Spleen (tissue), 11 donors: ENCODE data around the gene C18orf63. TPM values are rescaled to one million over a fixed set of nuclear protein-coding genes. Genes with fewer than 3 reads are reported as not detected.

Source experiments
- DNase-seq: peaks from one replicate; pipeline ENCODE4 v3.0.0-alpha.2; 2020
- H3K27ac ChIP-seq, 8 donors: fragments of 200-600 bp; sonication (generic) in 7 of 8; 1 replicate in 4 of 8; 2 replicates in 4 of 8; pipeline versions ENCODE4 v1.5.0 to v1.8.0; 2016 to 2021; ENCODE audit warnings: inconsistent platforms in 4 of 8, mild to moderate bottlenecking in 4 of 8, moderate library complexity in 1 of 8
- H3K27me3 ChIP-seq, 7 donors: fragments of 200-600 bp; sonication (generic) in 6 of 7; replicated peaks in 1 of 7; 1 replicate in 4 of 7; 2 replicates in 3 of 7; pipeline versions ENCODE4 v1.5.0 to v1.8.0; 2016 to 2021; ENCODE audit warnings: inconsistent platforms in 3 of 7, mild to moderate bottlenecking in 1 of 7
- H3K36me3 ChIP-seq, 6 donors: fragments of 200-600 bp; sonication (generic) in 5 of 6; 1 replicate in 4 of 6; 2 replicates in 2 of 6; pipeline versions ENCODE4 v1.5.0 to v1.8.0; 2016 to 2021; ENCODE audit warnings: inconsistent platforms in 2 of 6
- H3K4me1 ChIP-seq, 6 donors: fragments of 200-600 bp; sonication (generic) in 5 of 6; 1 replicate in 3 of 6; 2 replicates in 3 of 6; pipeline versions ENCODE4 v1.5.0 to v1.8.0; 2016 to 2021; ENCODE audit warnings: inconsistent platforms in 3 of 6
- H3K4me3 ChIP-seq, 8 donors: fragments of 200-600 bp; sonication (generic) in 7 of 8; 1 replicate in 4 of 8; 2 replicates in 4 of 8; pipeline versions ENCODE4 v1.5.0 to v1.8.0; 2016 to 2021; ENCODE audit warnings: inconsistent platforms in 4 of 8, mild to moderate bottlenecking in 4 of 8, moderate library complexity in 2 of 8
- H3K9me3 ChIP-seq, 8 donors: fragments of 200-600 bp; sonication (generic) in 7 of 8; 1 replicate in 4 of 8; 2 replicates in 4 of 8; pipeline versions ENCODE4 v1.5.0 to v1.8.0; 2016 to 2021; ENCODE audit warnings: inconsistent platforms in 4 of 8
- POLR2A ChIP-seq, 3 donors: fragments of 450-650 bp; IDR thresholded peaks; one replicate each; pipeline ENCODE4 v1.5.1; 2017; ENCODE audit warnings: antibody characterized with exemption in 3 of 3, mild to moderate bottlenecking in 1 of 3
- POLR2AphosphoS5 ChIP-seq, 3 donors: sonication (generic); formaldehyde crosslinking; IDR thresholded peaks; one replicate each; pipeline ENCODE4 v1.5.1; 2017; ENCODE audit warnings: antibody characterized with exemption in 3 of 3
- WGBS, 5 donors: extraction: QIAGEN DNeasy Blood & Tissue Kit in 3 of 5; methylation state at CpG; one replicate each; pipeline versions ENCODE4 v1.1.5 to v1.1.7; 2013 to 2018; 5-methylcytosine and 5-hydroxymethylcytosine counted together
- intact Hi-C: fragments of 100-400 bp; cut with DNase I; formaldehyde crosslinking; loops from one replicate; pipeline ENCODE4 v1.15.0; 2023; ENCODE audit warnings: low total_unique reads
- polyA plus RNA-seq, 3 donors: library from polyadenylated mRNA; stranded (reverse); fragments of 200-250 nt; gene quantifications; one replicate each; pipeline ENCODE4 v1.2.1, GENCODE V29; 2013
- total RNA-seq, 7 donors: library from RNA; depleted of rRNA in 3 of 7; stranded (reverse); fragments of >200 nt in 3 of 7; fragmentation: NEBNext Ultra II Directional in 4 of 7; extraction: Animal tissue kit (Norgen Biotek cat#: 25700) in 4 of 7; gene quantifications; one replicate each; pipeline versions ENCODE4 v1.1.0 to v1.2.1, GENCODE V29; 2016 to 2021
- TF ChIP-seq, protein P1 (sequence below), 11 experiments: fragments of 200-600 bp in 7 of 11; fragments of 450-650 bp in 4 of 11; sonication (generic) in 4 of 11; IDR thresholded peaks in 8 of 11; conservative IDR thresholded peaks in 3 of 11; 1 replicate in 7 of 11; 2 replicates in 4 of 11; pipeline versions ENCODE4 v1.4.0 to v1.8.0; 2016 to 2021; ENCODE audit warnings: antibody characterized with exemption in 11 of 11, inconsistent platforms in 4 of 11, mild to moderate bottlenecking in 1 of 11
- donor health status: healthy with polysubstance abuse.
- donor health status: DM: no; HTN: no; CAD: no; lungs with moderate emphysema.
- donor health status: DM: no; HTN: no; CAD: no.
- donor health status: Bipolar disorder and iron deficiency.
- donor health status: healthy.
- donor health status: DM: no; HTN: no; CAD: no.
- donor health status: DM: yes; HTN: yes; CAD: no.

C18orf63 gene
- total and polyA plus RNA-seq, 10 donors = 0.02 to 0.18 (median 0.13) TPM; not detected in 6

DNA sequence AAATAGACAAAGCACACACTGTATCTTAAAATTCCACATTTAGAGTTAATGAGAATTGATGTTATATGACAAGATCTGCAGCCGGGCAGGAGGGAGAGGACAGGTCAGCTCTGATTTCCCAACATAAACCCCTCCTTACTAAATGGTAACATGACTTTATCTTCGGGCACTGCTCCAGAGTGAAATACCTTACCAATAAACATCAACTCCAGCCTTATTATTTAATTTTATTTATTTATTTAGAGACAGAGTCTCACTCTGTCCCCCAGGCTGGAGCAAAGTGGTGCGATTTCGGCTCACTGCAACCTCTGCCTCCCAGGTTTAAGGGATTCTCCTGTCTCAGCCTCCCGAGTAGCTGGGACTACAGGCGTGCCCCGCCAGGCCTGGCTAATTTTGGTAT lies 25.6 kb upstream of the C18orf63 start:
- Histone ChIP-seq H3K4me1 (peaks cover 6 to 63% (median 34%) of the 10 kb centered on the region in 6 donors), H3K4me3 (peak overlapping the region in 5 of 8 donors; percentile 92 to 99 (median 97)), H3K9me3 (no peaks in the 10 kb centered on the region), H3K27ac (peak overlapping the region in 5 of 8 donors; percentile 49 to 82 (median 72)), H3K36me3 (no peaks in the 10 kb centered on the region), H3K27me3 (no peaks in the 10 kb centered on the region)
- DNase-seq = no peak
- intact Hi-C loops = no loop called here
- 94 to 97% (median 95%) methylated on average over 7 of the region's 7 CpGs for WGBS, 5 donors
- no peak for TF ChIP-seq POLR2A (IDR thresholded peaks at IDR 0.05)
- TF ChIP-seq POLR2AphosphoS5 (IDR thresholded peaks at IDR 0.05) = no peak
- TF ChIP-seq, protein P1, sequence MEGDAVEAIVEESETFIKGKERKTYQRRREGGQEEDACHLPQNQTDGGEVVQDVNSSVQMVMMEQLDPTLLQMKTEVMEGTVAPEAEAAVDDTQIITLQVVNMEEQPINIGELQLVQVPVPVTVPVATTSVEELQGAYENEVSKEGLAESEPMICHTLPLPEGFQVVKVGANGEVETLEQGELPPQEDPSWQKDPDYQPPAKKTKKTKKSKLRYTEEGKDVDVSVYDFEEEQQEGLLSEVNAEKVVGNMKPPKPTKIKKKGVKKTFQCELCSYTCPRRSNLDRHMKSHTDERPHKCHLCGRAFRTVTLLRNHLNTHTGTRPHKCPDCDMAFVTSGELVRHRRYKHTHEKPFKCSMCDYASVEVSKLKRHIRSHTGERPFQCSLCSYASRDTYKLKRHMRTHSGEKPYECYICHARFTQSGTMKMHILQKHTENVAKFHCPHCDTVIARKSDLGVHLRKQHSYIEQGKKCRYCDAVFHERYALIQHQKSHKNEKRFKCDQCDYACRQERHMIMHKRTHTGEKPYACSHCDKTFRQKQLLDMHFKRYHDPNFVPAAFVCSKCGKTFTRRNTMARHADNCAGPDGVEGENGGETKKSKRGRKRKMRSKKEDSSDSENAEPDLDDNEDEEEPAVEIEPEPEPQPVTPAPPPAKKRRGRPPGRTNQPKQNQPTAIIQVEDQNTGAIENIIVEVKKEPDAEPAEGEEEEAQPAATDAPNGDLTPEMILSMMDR (IDR thresholded peaks at IDR 0.05 in 8 of 11, conservative IDR thresholded peaks at IDR 0.05 in 3 of 11) = no peak

GRCh38 chr18:74290794-74291471 lies 24.7 kb upstream of the C18orf63 start:
- peak overlapping the region; percentile 84 to 99 (median 96) for H3K4me3 ChIP-seq
- H3K9me3 ChIP-seq = no peaks in the 10 kb centered on the region
- WGBS, 5 donors = 20 to 38% (median 27%) methylated on average over 34 to 57 of the region's 57 CpGs
- intact Hi-C loops = no loop called here
- H3K27ac ChIP-seq = peak overlapping the region in 6 of 8 donors; percentile 55 to 82 (median 76)
- DNase-seq = peak; percentile 84
- H3K4me1 ChIP-seq = peaks cover 6 to 58% (median 34%) of the 10 kb centered on the region in 6 donors
- no peak for TF ChIP-seq POLR2A (IDR thresholded peaks at IDR 0.05)
- TF ChIP-seq, protein P1 (IDR thresholded peaks at IDR 0.05 in 8 of 11, conservative IDR thresholded peaks at IDR 0.05 in 3 of 11) = no peak
- no peak for TF ChIP-seq POLR2AphosphoS5 (IDR thresholded peaks at IDR 0.05)
- no peaks in the 10 kb centered on the region for H3K27me3 ChIP-seq
- no peaks in the 10 kb centered on the region for H3K36me3 ChIP-seq

GRCh38 chr18:74291472-74291770 lies 24.2 kb upstream of the C18orf63 start:
- TF ChIP-seq, protein P1 (IDR thresholded peaks at IDR 0.05 in 8 of 11, conservative IDR thresholded peaks at IDR 0.05 in 3 of 11) = peak in 1 of 11 experiments; percentile 7
- TF ChIP-seq POLR2A (IDR thresholded peaks at IDR 0.05) = no peak
- peak overlapping the region; percentile 18 to 82 (median 72) for H3K27ac ChIP-seq
- peaks cover 6 to 57% (median 34%) of the 10 kb centered on the region in 6 donors for H3K4me1 ChIP-seq
- no peaks in the 10 kb centered on the region for H3K27me3 ChIP-seq
- no peaks in the 10 kb centered on the region for H3K36me3 ChIP-seq
- H3K4me3 ChIP-seq = peak overlapping the region; percentile 84 to 99 (median 96)
- H3K9me3 ChIP-seq = no peaks in the 10 kb centered on the region
- WGBS, 5 donors = 0 to 11% (median 1%) methylated on average over 1 to 30 of the region's 30 CpGs
- intact Hi-C loops = no loop called here
- DNase-seq = peak; percentile 89

GRCh38 chr18:74291771-74292540 lies 23.7 kb upstream of the C18orf63 start, which contains the start of gene CYB5A:
Gene CYB5A (minus strand): TSS chr18:74291963. CDS start chr18:74291875, 88 bp downstream.
- WGBS, 5 donors = 0 to 1% (median 0%) methylated on average over 55 to 68 of the region's 68 CpGs
- TF ChIP-seq POLR2A (IDR thresholded peaks at IDR 0.05) (peak in 1 of 3 donors; percentile 14), POLR2AphosphoS5 (IDR thresholded peaks at IDR 0.05) (peak; percentile 85 to 93 (median 90))
- TF ChIP-seq, protein P1 (IDR thresholded peaks at IDR 0.05 in 8 of 11, conservative IDR thresholded peaks at IDR 0.05 in 3 of 11) = peak in 3 of 11 experiments; percentile 13 to 32 (median 25)
- intact Hi-C loops = no loop called here
- Histone ChIP-seq H3K36me3 (no peaks in the 10 kb centered on the region), H3K27ac (peak within 1 kb of the TSS; percentile 18 to 82 (median 72)), H3K9me3 (no peaks in the 10 kb centered on the region), H3K27me3 (no peaks in the 10 kb centered on the region), H3K4me3 (peak within 1 kb of the TSS; percentile 84 to 99 (median 96)), H3K4me1 (peaks cover 6 to 54% (median 34%) of the 10 kb centered on the region in 6 donors)
- peak; percentile 99 for DNase-seq
